Hindlimb muscle (tissue), 1 donor: ENCODE measurements around the gene SH2D5. TPM values are rescaled to one million over a fixed set of nuclear protein-coding genes. Genes with fewer than 3 reads are reported as not detected.
A peak's percentile ranks its signal among the peaks of the same experiment; 100 is the strongest.

Experiments
- DNase-seq: peaks from one replicate; pipeline ENCODE4 v3.0.0-alpha.2; 2013
- polyA plus RNA-seq: library from polyadenylated mRNA; unstranded; fragments of 120-200 nt; gene quantifications from one replicate; pipeline ENCODE4 v1.2.1, GENCODE V29; 2013; ENCODE audit not compliant: insufficient read length

Gene SH2D5
- polyA plus RNA-seq, 1 donor, result 0.44 TPM

- no peak for DNase-seq
These were observed 19.1 kb downstream of the SH2D5 start for GRCh38 chr1:20713440-20713839.

- DNase-seq, result no peak
These were observed 20.3 kb downstream of the SH2D5 start for GRCh38 chr1:20712215-20712577.

GRCh38 chr1:20711285-20712214 is 21.0 kb downstream of the SH2D5 start:
- DNase-seq, result no peak

- DNase-seq, result no peak
These were observed 21.8 kb downstream of the SH2D5 start for GRCh38 chr1:20710469-20711284.

GRCh38 chr1:20709868-20710267 is 22.6 kb downstream of the SH2D5 start:
- DNase-seq, result no peak

GRCh38 chr1:20708891-20709290 is 23.6 kb downstream of the SH2D5 start:
- no peak for DNase-seq

GRCh38 chr1:20708057-20708456 is 24.4 kb downstream of the SH2D5 start:
- DNase-seq, result no peak

GRCh38 chr1:20706841-20707240 is 25.7 kb downstream of the SH2D5 start:
- DNase-seq, result no peak

GRCh38 chr1:20705203-20705755 is 27.2 kb downstream of the SH2D5 start:
- DNase-seq, result no peak

- DNase-seq, result no peak
These were observed 27.9 kb downstream of the SH2D5 start for GRCh38 chr1:20704390-20705202.

- DNase-seq, result no peak
These were observed 29.3 kb downstream of the SH2D5 start for GRCh38 chr1:20703124-20703756.

GRCh38 chr1:20702416-20702815 is 30.1 kb downstream of the SH2D5 start:
- DNase-seq, result no peak

GRCh38 chr1:20701847-20702246 is 30.7 kb downstream of the SH2D5 start:
- DNase-seq, result no peak

- no peak for DNase-seq
These were observed 31.1 kb downstream of the SH2D5 start for GRCh38 chr1:20701446-20701845.

GRCh38 chr1:20700636-20701215 is 31.8 kb downstream of the SH2D5 start:
- no peak for DNase-seq

- no peak for DNase-seq
These were observed 32.9 kb downstream of the SH2D5 start for GRCh38 chr1:20699558-20699957.

- DNase-seq, result no peak
These were observed 34.1 kb downstream of the SH2D5 start for GRCh38 chr1:20698195-20698910.

- no peak for DNase-seq
These were observed 34.9 kb downstream of the SH2D5 start for GRCh38 chr1:20697563-20697962.

- DNase-seq, result peak; percentile 83
These were observed 35.8 kb downstream of the SH2D5 start for GRCh38 chr1:20696397-20697333.

- DNase-seq, result no peak
These were observed 37.0 kb downstream of the SH2D5 start for GRCh38 chr1:20695515-20695914.
